Measurements from ENCODE around the gene KIF17. TPM values are rescaled to one million over a fixed set of nuclear protein-coding genes. Genes with fewer than 3 reads are reported as not detected.

The KIF17 gene
- total RNA-seq, 6 experiments from 2014 or later: 1.0 to 3.2 (median 1.3) TPM

DNA sequence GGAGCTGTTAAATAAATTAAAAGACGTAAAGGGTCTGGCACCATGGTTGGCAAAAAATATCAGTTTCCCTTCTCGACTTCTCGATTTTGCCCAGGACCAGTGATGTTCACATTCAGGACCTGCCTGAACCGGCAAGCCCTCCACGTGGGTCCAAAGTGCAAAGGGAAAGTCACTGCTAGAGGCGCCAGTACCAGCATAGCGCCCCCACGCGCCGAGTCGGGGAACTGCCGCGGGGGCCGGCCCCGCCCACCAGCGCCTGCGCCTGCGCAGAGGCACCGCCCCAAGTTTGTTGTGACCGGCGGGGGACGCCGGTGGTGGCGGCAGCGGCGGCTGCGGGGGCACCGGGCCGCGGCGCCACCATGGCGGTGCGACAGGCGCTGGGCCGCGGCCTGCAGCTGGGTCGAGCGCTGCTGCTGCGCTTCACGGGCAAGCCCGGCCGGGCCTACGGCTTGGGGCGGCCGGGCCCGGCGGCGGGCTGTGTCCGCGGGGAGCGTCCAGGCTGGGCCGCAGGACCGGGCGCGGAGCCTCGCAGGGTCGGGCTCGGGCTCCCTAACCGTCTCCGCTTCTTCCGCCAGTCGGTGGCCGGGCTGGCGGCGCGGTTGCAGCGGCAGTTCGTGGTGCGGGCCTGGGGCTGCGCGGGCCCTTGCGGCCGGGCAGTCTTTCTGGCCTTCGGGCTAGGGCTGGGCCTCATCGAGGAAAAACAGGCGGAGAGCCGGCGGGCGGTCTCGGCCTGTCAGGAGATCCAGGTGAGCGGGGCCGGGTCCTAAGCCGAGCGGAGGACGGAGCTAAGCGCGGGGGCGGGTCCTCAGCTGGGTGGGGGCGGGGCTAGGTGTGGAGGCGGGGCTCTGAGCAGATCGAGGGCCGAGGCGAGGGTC, 84.4 kb downstream of the KIF17 start, which contains the start of gene PINK1:
PINK1 (plus strand) TSS at position 269 of the 875 bp plus-strand sequence; CDS start at position 360, 91 bp downstream.
- intact Hi-C loops (cut with DNase I): no loop called here
- H3K27me3 ChIP-seq: no peaks in the 10 kb centered on the region
- ATAC-seq: peak; percentile 87 to 93 (median 90)

GRCh38 chr1:20632386-20632785, 85.4 kb downstream of the KIF17 start:
- Histone ChIP-seq H3K36me3 (peaks cover 0 to 7% (median 0%) of the 10 kb centered on the region in 4 donors), H3K4me1 (peaks cover 0 to 19% (median 9%) of the 10 kb centered on the region in 4 donors), H3K4me3 (no peak overlapping the region), H3K27ac (no peak overlapping the region), H3K27me3 (no peaks in the 10 kb centered on the region), H3K9me3 (no peaks in the 10 kb centered on the region)
- WGBS (ENCODE audit: insufficient coverage, low coverage, low lambda C conversion rate, missing lambda C conversion rate): 90% methylated on average over 2 of the region's 3 CpGs
- DNase-seq (peak in 1 of 3 donors; percentile 3), ATAC-seq (no peak)
- TF ChIP-seq, protein P1, sequence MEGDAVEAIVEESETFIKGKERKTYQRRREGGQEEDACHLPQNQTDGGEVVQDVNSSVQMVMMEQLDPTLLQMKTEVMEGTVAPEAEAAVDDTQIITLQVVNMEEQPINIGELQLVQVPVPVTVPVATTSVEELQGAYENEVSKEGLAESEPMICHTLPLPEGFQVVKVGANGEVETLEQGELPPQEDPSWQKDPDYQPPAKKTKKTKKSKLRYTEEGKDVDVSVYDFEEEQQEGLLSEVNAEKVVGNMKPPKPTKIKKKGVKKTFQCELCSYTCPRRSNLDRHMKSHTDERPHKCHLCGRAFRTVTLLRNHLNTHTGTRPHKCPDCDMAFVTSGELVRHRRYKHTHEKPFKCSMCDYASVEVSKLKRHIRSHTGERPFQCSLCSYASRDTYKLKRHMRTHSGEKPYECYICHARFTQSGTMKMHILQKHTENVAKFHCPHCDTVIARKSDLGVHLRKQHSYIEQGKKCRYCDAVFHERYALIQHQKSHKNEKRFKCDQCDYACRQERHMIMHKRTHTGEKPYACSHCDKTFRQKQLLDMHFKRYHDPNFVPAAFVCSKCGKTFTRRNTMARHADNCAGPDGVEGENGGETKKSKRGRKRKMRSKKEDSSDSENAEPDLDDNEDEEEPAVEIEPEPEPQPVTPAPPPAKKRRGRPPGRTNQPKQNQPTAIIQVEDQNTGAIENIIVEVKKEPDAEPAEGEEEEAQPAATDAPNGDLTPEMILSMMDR (IDR thresholded peaks at IDR 0.05): no peak
- TF ChIP-seq POLR2A (IDR thresholded peaks at IDR 0.05): no peak
- intact Hi-C loops (cut with DNase I): no loop called here

More for the DNA sequence above, 84.4 kb downstream of the KIF17 start, which contains the start of gene PINK1:
- peak within 1 kb of the TSS; percentile 86 to 97 (median 96) for H3K27ac ChIP-seq
- peak; percentile 96 for TF ChIP-seq POLR2A (IDR thresholded peaks at IDR 0.05)
- TF ChIP-seq, protein P1 (IDR thresholded peaks at IDR 0.05): peak; percentile 99 to 100 (median 100)
- H3K4me1 ChIP-seq: peaks cover 0 to 19% (median 9%) of the 10 kb centered on the region in 4 donors
- 3% methylated on average over 15 of the region's 93 CpGs for WGBS (ENCODE audit: insufficient coverage, low coverage, low lambda C conversion rate, missing lambda C conversion rate)
- H3K36me3 ChIP-seq: peaks cover 0 to 18% (median 4%) of the 10 kb centered on the region in 4 donors
- H3K9me3 ChIP-seq: no peaks in the 10 kb centered on the region
- peak within 1 kb of the TSS; percentile 80 to 89 (median 88) for H3K4me3 ChIP-seq
- DNase-seq: peak; percentile 88 to 91 (median 91)

- Histone ChIP-seq H3K36me3 (no peaks in the 10 kb centered on the region), H3K27me3 (no peaks in the 10 kb centered on the region), H3K27ac (no peak overlapping the region), H3K4me3 (no peak overlapping the region), H3K9me3 (no peaks in the 10 kb centered on the region), H3K4me1 (peaks cover 0 to 19% (median 9%) of the 10 kb centered on the region in 4 donors)
- intact Hi-C loops (cut with DNase I): no loop called here
- no peak for DNase-seq
- no peak for ATAC-seq
- TF ChIP-seq POLR2A (IDR thresholded peaks at IDR 0.05): no peak
- TF ChIP-seq, protein P1 (IDR thresholded peaks at IDR 0.05): no peak
- 55% methylated on average over 4 of the region's 4 CpGs for WGBS (ENCODE audit: insufficient coverage, low coverage, low lambda C conversion rate, missing lambda C conversion rate)
These were observed 87.1 kb downstream of the KIF17 start for GRCh38 chr1:20630729-20631128.

- Histone ChIP-seq H3K4me3 (no peak overlapping the region), H3K4me1 (no peaks in the 10 kb centered on the region), H3K27me3 (no peaks in the 10 kb centered on the region), H3K36me3 (no peaks in the 10 kb centered on the region), H3K9me3 (no peaks in the 10 kb centered on the region), H3K27ac (no peak overlapping the region)
- intact Hi-C loops (cut with DNase I): no loop called here
- DNase-seq: no peak
- TF ChIP-seq, protein P1 (IDR thresholded peaks at IDR 0.05): no peak
- no peak for TF ChIP-seq POLR2A (IDR thresholded peaks at IDR 0.05)
- WGBS (ENCODE audit: insufficient coverage, low coverage, low lambda C conversion rate, missing lambda C conversion rate): 38% methylated on average over 1 of the region's 1 CpG
- no peak for ATAC-seq
These were observed 91.3 kb downstream of the KIF17 start for GRCh38 chr1:20626524-20626923.
